HG03439 (cell line): ENCODE measurements around the gene CENPO.

ENCODE experiments used
- ATAC-seq: cut with Tn5 transposase; IDR thresholded peaks from one replicate; pipeline ENCODE4 v1.9.1; 2021; ENCODE audit warnings: mild to moderate bottlenecking, moderate library complexity; ENCODE audit not compliant: unreplicated experiment

CENPO gene

GRCh38 chr2:24836206-24836605, 43.0 kb downstream of the CENPO start:
- ATAC-seq = no peak

- ATAC-seq = no peak
These were observed 43.5 kb downstream of the CENPO start for GRCh38 chr2:24836706-24837105.

- ATAC-seq = no peak
These were observed 44.8 kb downstream of the CENPO start for GRCh38 chr2:24837996-24838513.

GRCh38 chr2:24838541-24838940, 45.3 kb downstream of the CENPO start:
- ATAC-seq = no peak

DNA sequence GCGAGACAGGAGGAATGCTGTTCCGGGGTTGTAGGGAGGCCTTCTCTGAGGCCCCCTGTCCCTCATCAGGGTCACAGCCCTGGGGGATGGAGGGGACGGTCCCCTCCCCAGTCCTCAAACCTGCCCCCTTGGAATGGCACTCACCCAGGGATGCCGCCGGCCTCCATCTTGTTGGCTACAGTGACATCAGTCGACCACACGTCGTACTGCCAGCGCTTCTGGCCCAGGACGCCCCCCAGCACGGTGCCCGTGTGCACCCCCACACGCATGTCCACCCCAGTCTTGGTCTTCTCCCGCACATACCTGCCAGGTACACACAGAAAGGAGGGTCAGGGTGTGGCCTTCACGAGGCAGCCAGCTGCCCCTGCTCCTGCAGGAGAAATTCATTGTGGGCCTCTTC, 46.5 kb downstream of the CENPO start:
- no peak for ATAC-seq

GRCh38 chr2:24840164-24840869, 47.1 kb downstream of the CENPO start:
- ATAC-seq = no peak

- no peak for ATAC-seq
These were observed 48.0 kb downstream of the CENPO start for GRCh38 chr2:24840962-24841945.

- ATAC-seq = no peak
These were observed 49.1 kb downstream of the CENPO start for GRCh38 chr2:24842081-24843050.

- no peak for ATAC-seq
These were observed 50.2 kb downstream of the CENPO start for GRCh38 chr2:24843330-24843860.

- no peak for ATAC-seq
These were observed 50.9 kb downstream of the CENPO start for GRCh38 chr2:24844023-24844685.

- ATAC-seq = no peak
These were observed 52.5 kb downstream of the CENPO start for GRCh38 chr2:24845691-24846090.

DNA sequence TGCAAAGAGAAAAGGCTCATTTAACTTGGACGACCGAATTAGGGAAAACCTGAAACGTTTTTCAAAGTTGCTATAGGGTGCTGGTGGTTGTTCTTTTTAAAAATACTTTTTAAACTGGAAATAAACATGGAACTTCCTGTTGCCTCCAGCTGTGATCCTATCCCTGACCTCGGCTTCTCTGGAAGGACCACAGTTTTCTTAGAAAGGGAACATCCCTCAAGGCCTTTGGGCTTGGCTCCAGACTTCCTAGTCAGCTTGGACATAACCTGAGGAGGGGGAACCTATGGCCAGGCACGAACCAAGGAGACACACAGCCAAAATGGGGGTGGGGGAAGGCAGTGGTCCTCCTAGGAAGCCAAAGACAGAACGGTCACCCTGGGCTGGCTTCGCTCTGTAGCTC, 57.7 kb downstream of the CENPO start:
- no peak for ATAC-seq

DNA sequence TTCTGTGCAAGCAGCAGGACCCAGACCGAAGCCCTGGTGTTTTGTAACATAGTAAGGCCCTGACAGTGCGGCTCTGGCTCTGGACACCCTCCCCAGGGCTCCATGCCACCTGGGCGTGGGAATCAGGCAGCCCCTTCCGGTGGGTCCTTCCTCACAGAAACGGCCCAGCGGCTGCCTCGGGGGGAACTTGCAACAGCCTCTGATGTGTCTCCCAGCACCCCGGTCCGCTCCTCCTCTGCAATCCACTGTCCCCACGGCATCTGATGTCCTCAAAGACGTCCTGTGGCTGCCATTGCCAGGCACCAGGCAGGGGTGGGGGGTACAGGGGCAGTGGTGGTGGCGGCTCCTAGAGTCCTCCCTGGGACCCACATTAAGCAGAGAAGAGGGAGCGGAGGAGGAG, 58.8 kb downstream of the CENPO start:
- no peak for ATAC-seq

- ATAC-seq = no peak
These were observed 59.3 kb downstream of the CENPO start for GRCh38 chr2:24852431-24853020.

- ATAC-seq = no peak
These were observed 59.8 kb downstream of the CENPO start for GRCh38 chr2:24853046-24853445.

GRCh38 chr2:24853996-24854395, 60.8 kb downstream of the CENPO start:
- no peak for ATAC-seq

GRCh38 chr2:24855022-24855622, 61.9 kb downstream of the CENPO start:
- ATAC-seq = no peak

GRCh38 chr2:24855726-24856125, 62.5 kb downstream of the CENPO start:
- no peak for ATAC-seq

DNA sequence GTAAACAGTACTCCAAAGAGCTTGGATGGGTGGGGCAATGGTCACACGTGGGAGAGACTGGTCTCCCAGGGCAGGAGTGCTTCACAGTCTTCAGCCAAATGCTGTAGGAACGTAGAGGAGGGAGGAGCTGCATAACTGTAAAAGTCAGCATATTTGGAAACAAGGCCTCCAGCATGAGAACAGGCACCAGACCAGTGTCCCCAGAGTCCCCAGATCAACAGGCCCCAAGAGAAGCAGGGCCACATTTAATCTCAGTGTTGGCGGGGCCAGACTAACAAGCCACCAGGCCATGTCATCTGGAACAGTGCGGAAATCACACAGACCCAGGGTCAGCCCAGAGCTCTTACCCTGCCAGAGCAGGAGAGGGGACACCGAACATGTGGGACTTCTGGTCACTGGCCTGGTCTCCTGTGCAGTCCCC, 63.6 kb downstream of the CENPO start:
- ATAC-seq = no peak
